ENCODE measurements around the gene SFTPB.
A peak's percentile ranks its signal among the peaks of the same experiment; 100 is the strongest.

SFTPB gene

GRCh38 chr2:85702172-85702571 lies 34.2 kb upstream of the SFTPB start:
- no peak for DNase-seq

- no peak for DNase-seq
These were observed 31.3 kb upstream of the SFTPB start for GRCh38 chr2:85699325-85699724.

- DNase-seq = peak; percentile 94
These were observed 30.9 kb upstream of the SFTPB start for GRCh38 chr2:85698880-85699254.

GRCh38 chr2:85698184-85698879 lies 30.3 kb upstream of the SFTPB start:
- DNase-seq = no peak

GRCh38 chr2:85697716-85698115 lies 29.7 kb upstream of the SFTPB start:
- DNase-seq = no peak

GRCh38 chr2:85697096-85697495 lies 29.1 kb upstream of the SFTPB start:
- DNase-seq = no peak

- peak; percentile 15 for DNase-seq
These were observed 28.0 kb upstream of the SFTPB start for GRCh38 chr2:85695691-85696668.

GRCh38 chr2:85695121-85695520 lies 27.1 kb upstream of the SFTPB start:
- DNase-seq = no peak

GRCh38 chr2:85694052-85695025 lies 26.3 kb upstream of the SFTPB start, which contains the start of gene GNLY:
Gene GNLY, plus strand, starts transcription at chr2:85694358. Its CDS starts 61 bp downstream, at chr2:85694419.
- peak; percentile 36 for DNase-seq

- no peak for DNase-seq
These were observed 24.1 kb upstream of the SFTPB start for GRCh38 chr2:85692039-85692645.

GRCh38 chr2:85690932-85691331 lies 22.9 kb upstream of the SFTPB start:
- DNase-seq = no peak

- no peak for DNase-seq
These were observed 16.8 kb upstream of the SFTPB start for GRCh38 chr2:85684806-85685205.

GRCh38 chr2:85684380-85684779 lies 16.4 kb upstream of the SFTPB start:
- no peak for DNase-seq

- no peak for DNase-seq
These were observed 14.4 kb upstream of the SFTPB start for GRCh38 chr2:85682378-85682777.

GRCh38 chr2:85681776-85682175 lies 13.8 kb upstream of the SFTPB start:
- no peak for DNase-seq

- no peak for DNase-seq
These were observed 13.4 kb upstream of the SFTPB start for GRCh38 chr2:85681372-85681763.

- DNase-seq = no peak
These were observed 12.8 kb upstream of the SFTPB start for GRCh38 chr2:85680707-85681371.

- DNase-seq = peak; percentile 29
These were observed 11.0 kb upstream of the SFTPB start for GRCh38 chr2:85678794-85679672.

- DNase-seq = no peak
These were observed 10.4 kb upstream of the SFTPB start for GRCh38 chr2:85678377-85678776.

GRCh38 chr2:85675866-85676548 lies 8.0 kb upstream of the SFTPB start:
- no peak for DNase-seq
